Activated CD8-positive, alpha-beta memory T cell treated with anti-CD3 and anti-CD28 coated beads, Interleukin-2, amount 10 ng/mL, durations not matched to agents 7 days and 5 days (primary cell): ENCODE data around the gene ASCC3. TPM values are rescaled to one million over a fixed set of nuclear protein-coding genes. Genes with fewer than 3 reads are reported as not detected.
A peak's percentile ranks its signal among the peaks of the same experiment; 100 is the strongest.

Experiments used
- ATAC-seq: fragments of 150-1000 bp; cut with Tn5 transposase; one replicate; pipeline ENCODE4 v1.10.0; 2021; ENCODE audit warnings: moderate library complexity
- CTCF ChIA-PET: fragments of 350-600 bp; sonication (Branson Sonifier 250); formaldehyde crosslinking; loops from one replicate; lab custom pipeline; 2021; ENCODE audit warnings: antibody characterized with exemption; lab: Charles Lee
- DNase-seq: peaks from one replicate; pipeline ENCODE4 v3.0.0-alpha.2; 2020
- H3K27ac Mint-ChIP-seq: one replicate; pipeline ENCODE4 v1.8.0; 2021; ENCODE audit warnings: mild to moderate bottlenecking, mixed read lengths
- H3K27me3 Mint-ChIP-seq: one replicate; pipeline ENCODE4 v1.8.0; 2021; ENCODE audit warnings: mixed read lengths
- H3K36me3 Mint-ChIP-seq: one replicate; pipeline ENCODE4 v1.8.0; 2021; ENCODE audit warnings: mild to moderate bottlenecking, mixed read lengths
- H3K4me1 Mint-ChIP-seq: one replicate; pipeline ENCODE4 v1.8.0; 2021; ENCODE audit warnings: mixed read lengths
- H3K4me3 Mint-ChIP-seq: one replicate; pipeline ENCODE4 v1.8.0; 2021; ENCODE audit warnings: mild to moderate bottlenecking, moderate library complexity, mixed read lengths
- H3K9me3 Mint-ChIP-seq: one replicate; pipeline ENCODE4 v1.8.0; 2022; ENCODE audit warnings: low read depth, mixed read lengths
- total RNA-seq, 2 experiments: library from RNA; stranded (reverse); gene quantifications; one replicate each; pipeline ENCODE4 v1.2.3, GENCODE V29; 2021

The ASCC3 gene
- total RNA-seq, 2 experiments from 2014 or later = 63.1 to 64.8 TPM

DNA sequence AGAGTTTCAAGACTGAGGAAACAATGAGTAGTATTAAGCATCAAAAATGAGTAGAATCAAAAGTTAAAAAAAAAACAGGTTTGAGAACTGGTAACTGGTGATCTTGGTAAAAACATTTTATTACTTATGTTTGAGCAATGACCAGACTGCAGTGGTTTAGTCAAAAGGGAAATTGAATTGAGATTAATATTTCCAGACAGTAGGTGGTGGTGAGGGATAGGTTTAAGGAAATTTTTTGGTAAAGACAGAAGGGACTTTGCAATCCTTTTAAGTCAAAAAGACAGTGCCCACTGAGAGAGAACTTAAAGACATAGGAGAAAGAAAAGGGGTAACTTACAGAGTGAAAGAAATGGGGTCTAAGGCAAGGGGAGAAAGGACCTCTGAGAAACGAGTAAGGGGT, 156.9 kb downstream of the ASCC3 start:
- DNase-seq (no peak), ATAC-seq (no peak)
- CTCF ChIA-PET = no interaction called here
- H3K36me3 Mint-ChIP-seq = peaks cover 20% of the 10 kb centered on the region
- H3K9me3 Mint-ChIP-seq = no peaks in the 10 kb centered on the region
- no peaks in the 10 kb centered on the region for H3K27me3 Mint-ChIP-seq
- H3K4me1 Mint-ChIP-seq = peaks cover 10% of the 10 kb centered on the region
- H3K27ac Mint-ChIP-seq = no peak overlapping the region
- no peak overlapping the region for H3K4me3 Mint-ChIP-seq

DNA sequence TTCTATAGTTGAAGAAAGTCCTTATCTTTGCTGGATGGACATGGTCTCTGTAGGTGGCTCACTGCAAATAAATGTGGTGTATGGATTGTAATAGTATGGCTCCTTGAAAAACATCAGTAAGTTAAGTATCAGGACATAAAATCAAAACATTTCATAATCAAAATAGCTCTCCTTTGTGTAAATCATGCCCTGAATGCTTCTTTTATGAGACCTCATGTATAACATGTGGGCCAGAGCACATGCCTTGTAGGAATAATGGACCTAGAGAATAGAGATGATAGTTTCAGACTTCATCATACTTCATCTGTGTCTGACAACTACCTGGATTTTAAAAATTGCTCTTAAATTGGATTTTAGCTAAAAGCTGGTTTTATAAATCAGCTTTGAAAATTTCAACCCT, 159.9 kb downstream of the ASCC3 start:
- no peak for DNase-seq
- H3K4me3 Mint-ChIP-seq = no peak overlapping the region
- CTCF ChIA-PET = interaction anchor here (2.2 kb wide), 1 partner anchor 9 kb away, joined by 7 read pairs; no protein-coding TSS in a partner anchor
- no peaks in the 10 kb centered on the region for H3K27me3 Mint-ChIP-seq
- no peaks in the 10 kb centered on the region for H3K9me3 Mint-ChIP-seq
- no peak overlapping the region for H3K27ac Mint-ChIP-seq
- H3K36me3 Mint-ChIP-seq = peaks cover 22% of the 10 kb centered on the region
- peaks cover 10% of the 10 kb centered on the region for H3K4me1 Mint-ChIP-seq
- ATAC-seq = no peak

- Mint-ChIP-seq H3K4me3 (no peak overlapping the region), H3K36me3 (peaks cover 20% of the 10 kb centered on the region), H3K4me1 (peaks cover 10% of the 10 kb centered on the region), H3K27ac (peak overlapping the region; percentile 32), H3K27me3 (no peaks in the 10 kb centered on the region), H3K9me3 (no peaks in the 10 kb centered on the region)
- ATAC-seq (no peak), DNase-seq (no peak)
- CTCF ChIA-PET = interaction anchor here (0.9 to 2.2 kb wide), 2 partner anchors 10 to 26 kb away, joined by 3 to 7 read pairs; no protein-coding TSS in a partner anchor
These were observed 161.0 kb downstream of the ASCC3 start for GRCh38 chr6:100719883-100720682.

- DNase-seq (no peak), ATAC-seq (no peak)
- H3K27ac Mint-ChIP-seq = no peak overlapping the region
- no peaks in the 10 kb centered on the region for H3K9me3 Mint-ChIP-seq
- H3K4me1 Mint-ChIP-seq = no peaks in the 10 kb centered on the region
- CTCF ChIA-PET = no interaction called here
- H3K36me3 Mint-ChIP-seq = peaks cover 14% of the 10 kb centered on the region
- no peak overlapping the region for H3K4me3 Mint-ChIP-seq
- no peaks in the 10 kb centered on the region for H3K27me3 Mint-ChIP-seq
These were observed 168.1 kb downstream of the ASCC3 start for GRCh38 chr6:100712997-100713396.

GRCh38 chr6:100706491-100706890, 174.6 kb downstream of the ASCC3 start:
- CTCF ChIA-PET = no interaction called here
- peaks cover 1% of the 10 kb centered on the region for H3K4me1 Mint-ChIP-seq

DNA sequence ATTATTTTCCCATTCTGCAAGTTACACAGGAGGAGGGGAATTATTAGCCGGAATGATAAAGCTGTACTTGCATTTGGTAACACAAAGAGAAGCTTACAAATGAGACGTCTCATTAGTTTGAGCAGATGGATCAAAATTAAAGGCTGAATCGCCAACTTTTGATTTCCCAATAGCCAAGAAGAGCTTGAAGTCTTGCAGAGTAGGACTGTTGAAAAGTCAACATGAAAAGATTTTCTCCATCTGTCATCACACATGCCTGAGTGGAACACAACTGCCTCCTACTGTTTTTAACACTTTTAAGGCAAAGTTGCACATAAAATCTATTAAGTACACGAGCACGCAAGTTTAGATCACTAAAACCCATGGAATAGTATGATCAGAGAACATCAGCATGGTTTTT, 176.2 kb downstream of the ASCC3 start:
- peaks cover 32% of the 10 kb centered on the region for H3K36me3 Mint-ChIP-seq

More at GRCh38 chr6:100706491-100706890, 174.6 kb downstream of the ASCC3 start:
- peaks cover 7% of the 10 kb centered on the region for H3K9me3 Mint-ChIP-seq
- no peak overlapping the region for H3K27ac Mint-ChIP-seq
- H3K36me3 Mint-ChIP-seq = peaks cover 23% of the 10 kb centered on the region
- DNase-seq (no peak), ATAC-seq (no peak)
- H3K4me3 Mint-ChIP-seq = no peak overlapping the region
- H3K27me3 Mint-ChIP-seq = no peaks in the 10 kb centered on the region

GRCh38 chr6:100701728-100702127, 179.4 kb downstream of the ASCC3 start:
- peaks cover 18% of the 10 kb centered on the region for H3K9me3 Mint-ChIP-seq
- no peak overlapping the region for H3K4me3 Mint-ChIP-seq
- no peaks in the 10 kb centered on the region for H3K27me3 Mint-ChIP-seq
- peaks cover 40% of the 10 kb centered on the region for H3K36me3 Mint-ChIP-seq
- DNase-seq (no peak), ATAC-seq (no peak)
- H3K27ac Mint-ChIP-seq = no peak overlapping the region
- peaks cover 1% of the 10 kb centered on the region for H3K4me1 Mint-ChIP-seq
- CTCF ChIA-PET = no interaction called here

More for the DNA sequence above, 176.2 kb downstream of the ASCC3 start:
- H3K9me3 Mint-ChIP-seq = peaks cover 11% of the 10 kb centered on the region
- CTCF ChIA-PET = no interaction called here
- ATAC-seq (no peak), DNase-seq (no peak)
- no peaks in the 10 kb centered on the region for H3K27me3 Mint-ChIP-seq
- H3K4me1 Mint-ChIP-seq = peaks cover 1% of the 10 kb centered on the region
- no peak overlapping the region for H3K4me3 Mint-ChIP-seq
- no peak overlapping the region for H3K27ac Mint-ChIP-seq

DNA sequence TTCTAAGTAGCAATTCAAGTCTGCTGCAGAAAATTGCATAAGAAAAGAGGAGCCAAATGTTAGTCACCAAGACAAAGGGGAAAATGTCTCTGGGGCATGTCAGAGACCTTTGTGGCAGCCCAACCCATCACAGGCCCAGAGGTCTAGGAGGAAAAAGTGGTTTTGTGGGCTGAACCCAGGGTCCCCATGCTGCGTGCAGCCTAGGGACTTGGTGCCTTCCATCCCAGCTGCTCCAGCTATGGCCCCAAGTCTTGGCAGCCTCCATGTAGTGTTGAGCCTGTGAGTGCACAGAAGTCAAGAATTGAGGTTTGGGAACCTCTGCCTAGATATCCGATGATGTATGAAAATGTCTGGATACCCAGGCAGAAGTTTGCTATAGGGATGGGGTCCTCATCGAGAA, 181.1 kb downstream of the ASCC3 start:
- CTCF ChIA-PET = no interaction called here
- Mint-ChIP-seq H3K27me3 (no peaks in the 10 kb centered on the region), H3K9me3 (peaks cover 18% of the 10 kb centered on the region)

DNA sequence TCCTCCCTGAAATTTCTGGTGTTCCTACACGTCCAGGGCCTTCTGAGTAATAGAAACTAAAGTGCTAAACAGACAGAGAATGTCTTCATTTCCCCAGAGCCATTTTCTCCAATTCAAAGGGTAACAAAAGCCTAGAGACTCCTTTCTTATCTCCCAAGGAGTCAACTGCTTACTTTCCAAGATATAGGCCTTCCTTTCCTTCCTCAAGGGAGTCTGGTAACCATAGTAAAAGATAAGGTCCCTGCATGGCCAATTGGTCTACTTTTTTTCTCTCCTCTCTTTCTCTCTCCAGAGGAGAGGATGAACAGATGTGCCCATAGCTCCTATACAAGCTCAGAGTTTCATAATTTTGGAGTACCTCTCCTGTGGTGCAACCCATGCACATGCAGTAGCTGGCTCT, 185.7 kb downstream of the ASCC3 start:
- peaks cover 17% of the 10 kb centered on the region for H3K36me3 Mint-ChIP-seq
- CTCF ChIA-PET = no interaction called here
- DNase-seq = no peak
- no peaks in the 10 kb centered on the region for H3K27me3 Mint-ChIP-seq
- H3K27ac Mint-ChIP-seq = no peak overlapping the region
- ATAC-seq = no peak
- H3K4me3 Mint-ChIP-seq = no peak overlapping the region
- no peaks in the 10 kb centered on the region for H3K4me1 Mint-ChIP-seq
- peaks cover 7% of the 10 kb centered on the region for H3K9me3 Mint-ChIP-seq

More for the DNA sequence above, 181.1 kb downstream of the ASCC3 start:
- Mint-ChIP-seq H3K36me3 (peaks cover 38% of the 10 kb centered on the region), H3K4me1 (peaks cover 1% of the 10 kb centered on the region), H3K27ac (no peak overlapping the region), H3K4me3 (no peak overlapping the region)
- ATAC-seq (no peak), DNase-seq (no peak)

- H3K4me3 Mint-ChIP-seq = no peak overlapping the region
- CTCF ChIA-PET = no interaction called here
- peaks cover 5% of the 10 kb centered on the region for H3K36me3 Mint-ChIP-seq
- H3K27ac Mint-ChIP-seq = no peak overlapping the region
- H3K9me3 Mint-ChIP-seq = no peaks in the 10 kb centered on the region
- no peaks in the 10 kb centered on the region for H3K4me1 Mint-ChIP-seq
- no peaks in the 10 kb centered on the region for H3K27me3 Mint-ChIP-seq
- no peak for DNase-seq
- no peak for ATAC-seq
These were observed 187.7 kb downstream of the ASCC3 start for GRCh38 chr6:100693249-100693927.

DNA sequence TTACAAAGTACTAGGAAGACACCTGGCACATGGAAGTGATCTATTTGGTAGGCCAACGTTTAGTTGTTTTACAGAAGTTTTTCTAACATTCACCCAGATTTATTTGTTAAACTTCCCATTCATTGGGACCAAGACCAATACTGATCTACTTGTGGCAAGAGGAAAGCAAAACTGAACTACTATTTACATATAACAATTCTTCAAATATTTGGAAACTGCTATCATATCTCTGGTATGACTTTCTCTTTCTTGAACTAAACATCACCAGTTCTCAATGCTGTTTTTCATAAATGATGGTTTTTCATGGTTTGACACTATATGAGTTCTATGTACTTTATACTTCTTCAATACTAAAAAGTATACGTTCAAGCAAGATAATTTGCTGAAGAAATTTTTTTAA, 189.2 kb downstream of the ASCC3 start:
- no peak overlapping the region for H3K4me3 Mint-ChIP-seq
- CTCF ChIA-PET = no interaction called here
- H3K9me3 Mint-ChIP-seq = no peaks in the 10 kb centered on the region
- peaks cover 4% of the 10 kb centered on the region for H3K36me3 Mint-ChIP-seq
- no peak overlapping the region for H3K27ac Mint-ChIP-seq
- ATAC-seq (no peak), DNase-seq (no peak)
- H3K4me1 Mint-ChIP-seq = no peaks in the 10 kb centered on the region
- H3K27me3 Mint-ChIP-seq = no peaks in the 10 kb centered on the region

DNA sequence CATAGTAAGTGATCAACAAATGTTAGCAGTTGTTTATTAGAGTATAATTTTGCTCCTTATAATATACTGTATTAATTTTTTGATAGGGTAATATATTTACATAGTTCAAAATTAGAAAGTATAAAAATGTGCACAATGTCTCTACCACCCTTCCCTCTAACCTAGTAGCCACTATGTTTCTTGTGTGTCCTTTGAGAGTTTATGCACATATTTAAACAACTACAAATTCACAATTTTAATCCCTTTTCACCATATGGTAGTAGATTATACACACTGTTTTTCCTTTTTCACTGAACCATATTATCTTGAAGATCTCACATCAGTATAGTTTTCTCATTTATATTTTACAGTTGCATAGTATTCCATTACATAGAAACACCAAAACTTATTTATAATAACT, 194.9 kb downstream of the ASCC3 start:
- no peaks in the 10 kb centered on the region for H3K4me1 Mint-ChIP-seq
- H3K36me3 Mint-ChIP-seq = peaks cover 10% of the 10 kb centered on the region
- H3K27me3 Mint-ChIP-seq = no peaks in the 10 kb centered on the region
- no peak overlapping the region for H3K27ac Mint-ChIP-seq
- no peak for DNase-seq
- H3K9me3 Mint-ChIP-seq = no peaks in the 10 kb centered on the region
- CTCF ChIA-PET = no interaction called here
- no peak for ATAC-seq
- no peak overlapping the region for H3K4me3 Mint-ChIP-seq

- CTCF ChIA-PET = interaction anchor here (0.8 kb wide), 1 partner anchor 24 kb away, joined by 3 read pairs; no protein-coding TSS in a partner anchor
- ATAC-seq = no peak
These were observed 195.4 kb downstream of the ASCC3 start for GRCh38 chr6:100685747-100686146.

DNA sequence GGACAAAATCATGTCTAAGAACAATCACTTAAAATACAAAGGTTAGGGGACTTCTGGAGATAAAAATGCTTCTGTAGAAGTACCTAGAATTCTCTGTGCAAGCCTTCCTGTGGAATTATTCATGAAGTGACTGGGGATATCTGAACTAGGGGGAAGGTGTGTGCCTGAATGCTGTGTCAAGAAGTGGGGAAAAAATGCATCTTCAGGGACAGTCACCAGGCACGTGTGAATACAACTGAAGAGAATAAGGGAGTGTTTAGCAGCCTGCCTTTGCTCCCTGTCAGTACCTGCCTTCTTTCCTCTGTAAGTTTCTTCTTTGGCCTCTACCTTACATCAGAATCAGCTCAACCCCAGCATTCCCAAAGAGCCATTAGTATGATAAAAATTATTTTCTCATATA, 201.0 kb downstream of the ASCC3 start:
- no peaks in the 10 kb centered on the region for H3K36me3 Mint-ChIP-seq
- ATAC-seq (no peak), DNase-seq (no peak)
- no peak overlapping the region for H3K4me3 Mint-ChIP-seq
- no peaks in the 10 kb centered on the region for H3K27me3 Mint-ChIP-seq
- no peak overlapping the region for H3K27ac Mint-ChIP-seq
- no peaks in the 10 kb centered on the region for H3K9me3 Mint-ChIP-seq
- H3K4me1 Mint-ChIP-seq = no peaks in the 10 kb centered on the region
- CTCF ChIA-PET = interaction anchor here (1.2 kb wide), 1 partner anchor 10 kb away, joined by 3 read pairs; no protein-coding TSS in a partner anchor

More at GRCh38 chr6:100685747-100686146, 195.4 kb downstream of the ASCC3 start:
- Mint-ChIP-seq H3K27ac (no peak overlapping the region), H3K36me3 (peaks cover 10% of the 10 kb centered on the region), H3K9me3 (no peaks in the 10 kb centered on the region), H3K27me3 (no peaks in the 10 kb centered on the region), H3K4me1 (no peaks in the 10 kb centered on the region), H3K4me3 (no peak overlapping the region)
- no peak for DNase-seq
